HepG2 (cell line): Measurements from ENCODE around the gene REPS2. TPM values are rescaled to one million over a fixed set of nuclear protein-coding genes. Genes with fewer than 3 reads are reported as not detected.

Experiments used
- ATAC-seq: fragments of 200-7000 bp; cut with Tn5 transposase; 3 replicates; pipeline ENCODE4 v1.9.1; 2020; ENCODE audit warnings: mild to moderate bottlenecking, moderate library complexity
- BruUV-seq: library from RNA; stranded (reverse); fragments of 400-500 nt; replicated peaks from 2 replicates; lab custom pipeline; 2021; lab: Mats Ljungman, UMichigan
- CTCF ChIA-PET: fragments of 300-600 bp; formaldehyde crosslinking; extraction: SDS; loops from one replicate; lab custom pipeline; 2021; ENCODE audit warnings: low total read pairs, inconsistent platforms, low intra/inter-chr PET ratio; lab: Yijun Ruan, JAX
- POLR2A ChIA-PET: fragments of 350-600 bp; sonication (Branson Sonifier 250); formaldehyde crosslinking; loops from one replicate; lab custom pipeline; 2020; ENCODE audit warnings: antibody characterized with exemption, inconsistent platforms; lab: Yijun Ruan, JAX
- DNase-seq: peaks from one replicate; pipeline ENCODE4 v3.0.0-alpha.2; 2015; ENCODE audit warnings: low spot score
- FAIRE-seq: peaks from 3 replicates; lab custom pipeline; 2011; peaks lifted over from hg19 to GRCh38; lab: Jason Lieb, UNC
- H2AFZ ChIP-seq: one replicate; pipeline ENCODE4 v1.6.1; 2011; ENCODE audit warnings: low read length, inconsistent platforms
- H3K27ac ChIP-seq: fragments of 300-600 bp; 3 replicates; pipeline ENCODE4 v1.8.0; 2011; ENCODE audit warnings: mixed run types, mild to moderate bottlenecking, mixed read lengths, low read length, inconsistent platforms; ENCODE audit not compliant: insufficient read depth; ENCODE audit errors: extremely low read length
- H3K27me3 ChIP-seq, 2 experiments: fragments of 200-600 bp in 1 of 2; 2 replicates in 1 of 2; 3 replicates in 1 of 2; pipeline versions ENCODE4 v1.6.0 to v1.8.0; 2011; ENCODE audit warnings: low read length in 2 of 2, mild to moderate bottlenecking in 2 of 2, moderate library complexity in 2 of 2, inconsistent platforms in 1 of 2; ENCODE audit not compliant: insufficient read depth in 2 of 2, control insufficient read depth in 1 of 2
- H3K36me3 ChIP-seq, 2 experiments: fragments of 200-600 bp in 1 of 2; replicated peaks in 1 of 2; 2 replicates in 1 of 2; 3 replicates in 1 of 2; pipeline versions ENCODE4 v1.5.1 to v1.8.0; 2011; ENCODE audit warnings: low read length in 2 of 2, inconsistent platforms in 1 of 2; ENCODE audit not compliant: insufficient read depth in 2 of 2, control insufficient read depth in 1 of 2
- H3K4me1 ChIP-seq: 2 replicates; pipeline ENCODE4 v1.5.1; 2012; ENCODE audit warnings: low read length, inconsistent platforms; ENCODE audit not compliant: insufficient read depth
- H3K4me2 ChIP-seq: 2 replicates; pipeline ENCODE4 v1.6.0; 2011; ENCODE audit warnings: low read depth, low read length, inconsistent platforms
- H3K4me3 ChIP-seq, 3 experiments: fragments of 200-600 bp in 1 of 3; sonication (generic), shearing (Covaris generic) in 1 of 3; replicated peaks in 1 of 3; 2 replicates each; pipeline ENCODE4 v1.5.1; 2011 to 2016; ENCODE audit warnings: low read length in 3 of 3, inconsistent platforms in 2 of 3, low read depth in 2 of 3, mild to moderate bottlenecking in 2 of 3, control low read depth in 1 of 3, mixed read lengths in 1 of 3; ENCODE audit not compliant: insufficient read depth in 1 of 3
- H3K79me2 ChIP-seq: one replicate; pipeline ENCODE4 v1.6.1; 2011; ENCODE audit warnings: low read length, inconsistent platforms; ENCODE audit not compliant: insufficient read depth
- H3K9ac ChIP-seq: 2 replicates; pipeline ENCODE4 v1.6.0; 2011; ENCODE audit warnings: mild to moderate bottlenecking, low read depth, low read length, inconsistent platforms; ENCODE audit not compliant: insufficient read depth
- H3K9me3 ChIP-seq: 2 replicates; pipeline ENCODE4 v1.5.1; 2012; ENCODE audit warnings: mild to moderate bottlenecking, low read length
- H4K20me1 ChIP-seq: 2 replicates; pipeline ENCODE4 v1.6.0; 2011; ENCODE audit warnings: inconsistent platforms, mild to moderate bottlenecking, low read length, moderate library complexity; ENCODE audit not compliant: insufficient read depth
- MEIS2 ChIP-seq: sonication (generic); formaldehyde crosslinking; IDR thresholded peaks from 2 replicates; pipeline ENCODE4 v1.9.0; 2021; ENCODE audit warnings: mild to moderate bottlenecking, missing genetic modification reagents
- MLLT10 ChIP-seq: sonication (generic); formaldehyde crosslinking; IDR thresholded peaks from 2 replicates; pipeline ENCODE4 v1.4.0; 2020; ENCODE audit warnings: missing genetic modification reagents
- NCOA5 ChIP-seq: sonication (generic); formaldehyde crosslinking; IDR thresholded peaks from 2 replicates; pipeline ENCODE4 v1.4.0; 2020; ENCODE audit warnings: missing genetic modification reagents
- POLR2AphosphoS2 ChIP-seq: IDR thresholded peaks from 2 replicates; pipeline ENCODE4 v1.6.1; 2011; ENCODE audit warnings: low read depth, low read length, improper control_type of control experiment
- PRPF4 ChIP-seq: fragments of 200-400 bp; formaldehyde crosslinking; IDR thresholded peaks from 2 replicates; pipeline ENCODE4 v1.6.1; 2016; ENCODE audit warnings: low read length, low read depth; ENCODE audit not compliant: poor library complexity, severe bottlenecking
- RFX3 ChIP-seq: IDR thresholded peaks from 2 replicates; pipeline ENCODE4 v1.6.1; 2016; ENCODE audit warnings: missing biosample characterization, missing genetic modification reagents
- WIZ ChIP-seq: sonication (generic); formaldehyde crosslinking; IDR thresholded peaks from 2 replicates; pipeline ENCODE4 v1.5.1; 2020; ENCODE audit warnings: mild to moderate bottlenecking, missing genetic modification reagents
- ZBTB49 ChIP-seq: sonication (generic); formaldehyde crosslinking; IDR thresholded peaks from 2 replicates; pipeline ENCODE4 v1.4.0; 2020; ENCODE audit warnings: missing genetic modification reagents, borderline replicate concordance
- ZNF354B ChIP-seq: sonication (generic); formaldehyde crosslinking; IDR thresholded peaks from 2 replicates; pipeline ENCODE4 v1.8.0; 2022; ENCODE audit warnings: mild to moderate bottlenecking, missing genetic modification reagents
- ZNF441 ChIP-seq: sonication (generic); formaldehyde crosslinking; IDR thresholded peaks from 2 replicates; pipeline ENCODE4 v1.7.0; 2021; ENCODE audit warnings: missing genetic modification reagents, borderline replicate concordance
- ZNF446 ChIP-seq: sonication (generic); formaldehyde crosslinking; IDR thresholded peaks from 2 replicates; pipeline ENCODE4 v1.5.0; 2020; ENCODE audit warnings: mild to moderate bottlenecking, missing genetic modification reagents
- ZNF737 ChIP-seq: sonication (generic); formaldehyde crosslinking; IDR thresholded peaks from 2 replicates; pipeline ENCODE4 v1.5.0; 2020; ENCODE audit warnings: missing genetic modification reagents, mild to moderate bottlenecking, borderline replicate concordance
- ZNF879 ChIP-seq: sonication (generic); formaldehyde crosslinking; IDR thresholded peaks from 2 replicates; pipeline ENCODE4 v1.8.1; 2023; ENCODE audit warnings: missing genetic modification reagents
- WGBS: methylation state at CpG from one replicate; pipeline ENCODE4 v1.1.6; 2017; ENCODE audit warnings: low lambda C conversion rate; 5-methylcytosine and 5-hydroxymethylcytosine counted together
- in situ Hi-C: cut with HindIII; loops from 2 replicates; pipeline ENCODE4 v1.10.0; 2017; ENCODE audit warnings: low pct_unique_long_range_greater_than_20kb; ENCODE audit not compliant: extremely low pct_ligation_motif_present
- intact Hi-C: fragments of 100-400 bp; cut with micrococcal nuclease; formaldehyde crosslinking; loops from one replicate; pipeline ENCODE4 v1.10.0; 2022; ENCODE audit not compliant: unreplicated experiment
- polyA plus RNA-seq, 8 experiments: library from polyadenylated mRNA; depleted of rRNA in 3 of 8; stranded (reverse) in 7 of 8; unstranded in 1 of 8; fragments of >200 nt; fragmentation: Illumina TruSeq in 4 of 8; extraction: Trizol in 4 of 8; gene quantifications; 2 replicates each; pipeline versions ENCODE4 v1.2.1 to v1.2.3, GENCODE V29; 2011 to 2016; ENCODE audit warnings: low read depth in 4 of 8, missing spikeins in 1 of 8, mixed read lengths in 1 of 8; ENCODE audit not compliant: insufficient read depth in 1 of 8
- total RNA-seq, 5 experiments: library from RNA; depleted of rRNA; stranded (reverse); fragments of >200 nt; fragmentation: Illumina TruSeq; extraction: Trizol; gene quantifications; 2 replicates each; pipeline ENCODE4 v1.2.3, GENCODE V29; 2016; ENCODE audit warnings: low read depth in 1 of 5

REPS2 gene
- total and polyA plus RNA-seq, 2 of the 13 experiments (the other 11 are each of a cell fraction or from before 2014, with no cell fraction given): 0.05 to 0.58 TPM

- TF ChIP-seq ZNF441 (no peak), MLLT10 (CRISPR knock-in tag) (no peak), ZNF737 (no peak), RFX3 (CRISPR knock-in tag) (no peak), ZNF879 (no peak)
These were observed 34.8 kb downstream of the REPS2 start (continued) for GRCh38 chrX:16981209-16981608.

- ChIA-PET CTCF (no interaction called here), POLR2A (no interaction called here)
- no peak for TF ChIP-seq ZNF354B (CRISPR knock-in tag)
- no peak for ATAC-seq
- H3K36me3 ChIP-seq: no peaks in the 10 kb centered on the region
- no peaks in the 10 kb centered on the region for H3K27me3 ChIP-seq
- H3K9me3 ChIP-seq: no peaks in the 10 kb centered on the region
- H3K4me1 ChIP-seq: no peaks in the 10 kb centered on the region
- H3K4me3 ChIP-seq: no peak overlapping the region
- no peak for FAIRE-seq
- no TSS peak for BruUV-seq
- H2AFZ ChIP-seq: no peak overlapping the region
- no peaks in the 10 kb centered on the region for H4K20me1 ChIP-seq
- H3K4me2 ChIP-seq: no peak overlapping the region
- in situ Hi-C loops (no loop called here), intact Hi-C loops (no loop called here)
- no peak overlapping the region for H3K9ac ChIP-seq
- no peaks in the 10 kb centered on the region for H3K79me2 ChIP-seq
- DNase-seq: no peak
- no peak overlapping the region for H3K27ac ChIP-seq
These were observed 35.5 kb downstream of the REPS2 start for GRCh38 chrX:16981980-16982379.

- no peaks in the 10 kb centered on the region for H3K4me1 ChIP-seq
- no peaks in the 10 kb centered on the region for H3K79me2 ChIP-seq
- H3K9me3 ChIP-seq: no peaks in the 10 kb centered on the region
- no peaks in the 10 kb centered on the region for H3K27me3 ChIP-seq
- ATAC-seq (no peak), FAIRE-seq (no peak), DNase-seq (no peak)
- no peaks in the 10 kb centered on the region for H3K36me3 ChIP-seq
- H3K9ac ChIP-seq: no peak overlapping the region
- intact Hi-C loops: no loop called here
- no peak overlapping the region for H2AFZ ChIP-seq
- 0% methylated on average over 1 of the region's 1 CpG for whole genome bisulfite sequencing
- CTCF ChIA-PET: no interaction called here
- BruUV-seq: no TSS peak
- no peak for TF ChIP-seq WIZ (CRISPR knock-in tag)
- TF ChIP-seq PRPF4: no peak
- no peak for TF ChIP-seq ZNF446 (CRISPR knock-in tag)
- no peak for TF ChIP-seq MEIS2 (CRISPR knock-in tag)
- no peak for TF ChIP-seq ZBTB49
- TF ChIP-seq POLR2AphosphoS2: no peak
- TF ChIP-seq NCOA5 (CRISPR knock-in tag): no peak
- TF ChIP-seq, all 625 proteins: peak for 0
- Histone ChIP-seq H3K4me3 (no peak overlapping the region), H4K20me1 (no peaks in the 10 kb centered on the region), H3K4me2 (no peak overlapping the region), H3K27ac (no peak overlapping the region)
- POLR2A ChIA-PET: no interaction called here
- in situ Hi-C loops: no loop called here
These were observed 36.6 kb downstream of the REPS2 start for GRCh38 chrX:16983051-16983450.
